Measurements from ENCODE around the gene DPP6.

Gene DPP6

DNA sequence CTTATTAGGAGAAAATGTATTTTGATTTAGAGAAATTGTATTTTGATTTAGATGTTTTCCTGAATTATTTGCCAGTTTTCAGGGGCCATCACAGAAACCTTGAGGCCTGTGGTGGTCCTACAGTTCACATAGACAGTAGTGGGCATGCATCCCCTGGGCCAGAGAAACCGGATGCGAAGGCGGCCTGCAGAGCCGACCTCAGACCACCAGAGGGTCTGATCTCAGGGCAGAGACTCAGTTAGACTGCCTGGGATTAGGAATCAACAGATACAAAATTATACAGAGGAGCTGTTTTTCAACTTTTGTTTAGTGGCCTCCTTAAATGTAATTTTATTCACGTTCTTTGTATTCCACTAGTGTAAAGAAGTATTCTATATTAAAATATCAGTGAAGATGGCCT, 792.3 kb downstream of the DPP6 start:
- no peak for FAIRE-seq

GRCh38 chr7:154844955-154845354, 792.8 kb downstream of the DPP6 start:
- no peak for FAIRE-seq

GRCh38 chr7:154848464-154848863, 796.3 kb downstream of the DPP6 start:
- FAIRE-seq = no peak

DNA sequence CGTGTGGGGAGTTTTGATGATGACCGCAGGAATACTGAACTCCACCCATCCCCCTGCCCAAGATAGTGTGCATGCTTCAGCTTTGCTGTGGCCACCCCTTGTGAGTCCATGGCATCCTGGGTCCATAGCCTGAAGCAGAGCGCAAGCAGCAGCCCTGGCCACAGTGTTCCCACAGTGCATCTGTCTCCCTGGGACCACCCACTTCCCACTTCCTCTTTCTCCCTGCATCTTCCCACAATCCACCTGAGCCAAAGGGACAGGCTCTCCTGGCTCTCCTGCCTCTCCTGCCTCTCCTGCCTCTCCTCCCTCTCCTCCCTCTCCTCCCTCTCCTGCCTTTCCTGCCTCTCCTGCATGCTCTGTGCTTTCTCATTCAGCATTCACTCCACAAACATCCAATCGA, 800.0 kb downstream of the DPP6 start:
- FAIRE-seq = no peak

GRCh38 chr7:154853063-154853726, 801.0 kb downstream of the DPP6 start:
- FAIRE-seq = no peak

DNA sequence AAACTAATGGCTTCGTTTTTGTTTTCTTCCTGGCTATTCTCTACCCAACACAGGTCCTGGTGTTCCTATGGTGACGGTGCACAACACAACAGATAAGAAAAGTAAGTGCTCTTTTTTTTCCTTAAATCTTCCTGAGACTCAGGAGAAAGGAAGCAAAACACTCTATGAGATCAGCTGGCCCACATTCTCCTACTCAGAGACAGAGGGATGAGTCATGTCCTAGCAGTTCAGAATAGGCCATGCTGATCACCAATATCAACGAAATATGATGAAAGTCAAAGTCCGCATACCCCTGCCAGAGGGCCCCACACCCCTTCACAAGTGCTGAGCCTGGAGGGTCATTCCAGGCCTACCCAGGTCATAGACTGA, 801.5 kb downstream of the DPP6 start:
- no peak for FAIRE-seq

DNA sequence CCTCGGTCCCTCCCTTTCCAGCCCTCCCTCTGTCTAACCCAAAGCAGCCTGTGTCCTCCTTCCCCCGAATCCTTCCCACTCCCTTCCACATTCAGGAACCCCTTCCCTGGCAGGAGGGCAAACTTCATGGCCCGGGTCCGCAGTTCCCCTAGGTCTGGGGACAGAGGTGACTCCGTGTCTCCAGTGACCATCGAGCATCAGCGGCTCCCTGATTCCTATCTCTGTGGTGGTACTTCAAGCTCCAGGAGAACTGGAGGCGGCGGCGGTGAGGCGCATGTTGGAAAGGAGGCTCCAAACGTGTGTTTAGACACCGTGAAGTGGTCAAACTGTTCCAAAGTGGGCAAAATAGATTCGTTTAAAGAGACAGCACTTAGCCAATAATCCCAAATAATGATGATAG, 802.6 kb downstream of the DPP6 start:
- no peak for FAIRE-seq

- no peak for FAIRE-seq
Observed at GRCh38 chr7:154855366-154855765, 803.2 kb downstream of the DPP6 start.

DNA sequence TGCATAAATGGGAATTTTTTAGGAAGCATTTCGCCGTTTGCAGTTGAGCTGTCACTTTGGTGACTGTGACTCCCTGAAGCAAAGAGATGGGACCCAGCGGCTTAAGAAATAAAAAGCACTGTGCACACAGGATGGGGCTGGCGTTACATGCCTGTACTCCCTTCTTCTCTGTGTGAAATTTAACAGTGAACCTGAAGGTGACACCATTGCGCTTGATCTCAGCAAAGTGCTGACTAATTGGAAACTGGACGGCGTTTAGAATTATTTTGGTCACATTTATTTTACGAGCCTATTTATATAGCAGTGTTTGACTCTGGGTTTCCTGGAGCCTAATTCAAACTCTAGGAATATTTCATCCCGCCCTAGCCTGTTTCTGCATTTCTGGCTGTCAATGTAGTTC, 804.5 kb downstream of the DPP6 start:
- FAIRE-seq = no peak

DNA sequence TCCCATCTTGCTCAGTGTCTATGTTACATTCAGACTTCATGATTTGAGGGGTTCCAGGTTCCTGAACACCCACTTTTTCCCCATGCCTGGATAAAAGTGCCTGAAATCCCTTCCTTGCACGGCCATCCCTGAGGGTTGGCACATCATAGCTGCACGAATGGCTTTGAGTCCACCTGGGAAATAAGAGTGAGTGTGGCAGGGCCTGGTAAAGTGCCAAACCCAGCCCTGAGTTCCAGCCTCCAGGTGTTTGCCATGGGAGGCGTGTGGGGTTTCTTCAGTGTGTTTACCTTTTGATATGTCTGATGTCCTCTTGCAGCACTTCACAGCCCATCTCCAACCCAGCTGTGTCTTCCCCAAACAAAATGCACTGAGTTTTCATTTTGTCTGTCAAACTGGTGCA, 805.0 kb downstream of the DPP6 start:
- no peak for FAIRE-seq

DNA sequence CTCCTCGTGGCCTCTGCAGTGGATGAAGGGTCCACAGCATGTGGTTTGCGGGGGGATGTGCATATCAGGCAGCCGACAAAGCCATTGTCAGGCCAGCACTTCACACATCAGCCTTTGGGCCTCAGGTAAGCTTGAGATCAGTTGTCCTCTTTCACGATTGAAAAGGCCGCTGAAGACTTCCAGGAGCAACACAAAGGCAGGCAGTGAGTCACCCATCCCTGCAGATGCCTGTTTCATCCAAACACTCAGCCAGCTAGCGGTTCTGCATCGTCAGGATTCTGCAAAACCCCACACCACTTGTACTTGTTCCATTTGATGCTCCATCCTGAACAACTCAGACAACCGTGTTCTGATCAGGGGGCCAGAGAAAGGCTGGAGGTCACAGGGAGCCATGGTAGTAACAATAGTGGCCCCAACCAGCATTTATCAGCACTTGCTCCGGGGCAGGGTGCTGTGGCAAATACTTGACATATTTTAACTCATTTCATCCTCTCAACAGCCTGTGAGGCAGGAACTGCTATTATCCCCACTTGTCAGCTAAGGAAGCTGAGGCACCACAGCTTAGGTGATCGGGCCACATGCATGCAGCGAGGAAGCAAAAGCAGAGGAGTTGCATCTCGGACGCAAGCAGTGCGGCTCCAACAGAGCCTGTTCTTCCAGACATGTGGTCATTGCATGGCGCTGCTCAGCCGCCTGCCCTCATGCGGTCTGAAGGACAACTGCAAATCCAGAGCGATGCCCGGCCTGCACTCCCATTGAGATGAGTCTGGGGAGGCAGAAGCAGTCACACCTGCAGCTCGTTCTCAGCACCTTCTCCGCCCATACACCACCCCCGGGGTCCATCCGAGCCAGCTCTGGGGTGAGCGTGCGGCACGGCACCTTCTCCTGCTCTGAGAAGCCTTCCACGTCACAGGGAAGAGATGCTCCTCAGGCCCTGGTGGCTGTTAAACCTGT, 805.8 kb downstream of the DPP6 start:
- no peak for FAIRE-seq

- FAIRE-seq = no peak
Observed at GRCh38 chr7:154858836-154859537, 806.8 kb downstream of the DPP6 start.

GRCh38 chr7:154859747-154860620, 807.8 kb downstream of the DPP6 start:
- FAIRE-seq = no peak

DNA sequence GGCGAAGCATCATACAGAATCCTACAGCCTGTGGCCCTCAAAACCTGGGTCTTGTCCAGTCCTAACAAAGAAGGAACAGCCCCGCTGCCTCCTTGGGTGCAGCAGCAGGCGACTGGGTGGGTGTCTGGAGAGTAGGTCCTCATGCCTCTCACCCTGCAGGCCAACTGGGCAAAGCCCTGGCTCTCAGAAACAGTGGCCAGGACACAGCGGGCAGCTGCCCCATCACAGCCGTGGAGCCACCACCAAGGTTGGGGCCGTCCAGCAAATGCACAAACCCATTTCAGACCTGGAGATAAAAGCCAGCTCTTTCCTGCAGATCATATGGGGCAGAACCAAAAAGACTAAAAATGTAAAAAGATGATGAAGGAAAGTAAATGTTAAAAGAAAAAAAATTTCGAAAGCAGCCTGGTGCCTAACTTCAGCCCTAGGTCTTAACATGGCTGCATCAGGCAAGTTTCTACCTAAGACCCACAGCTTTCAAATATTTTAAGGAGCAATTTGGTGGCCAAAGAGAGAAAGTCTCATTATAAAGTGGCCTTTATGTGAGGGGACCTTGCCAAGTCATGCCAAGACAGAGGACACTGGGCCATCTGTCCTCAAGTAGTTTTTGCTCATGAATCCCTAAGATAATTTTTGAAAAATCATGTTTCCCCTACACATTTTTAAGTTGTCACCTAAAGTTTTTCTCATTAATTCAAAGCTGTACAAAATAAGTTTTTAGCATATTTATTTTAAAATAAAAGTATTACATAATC, 808.6 kb downstream of the DPP6 start:
- FAIRE-seq = no peak

DNA sequence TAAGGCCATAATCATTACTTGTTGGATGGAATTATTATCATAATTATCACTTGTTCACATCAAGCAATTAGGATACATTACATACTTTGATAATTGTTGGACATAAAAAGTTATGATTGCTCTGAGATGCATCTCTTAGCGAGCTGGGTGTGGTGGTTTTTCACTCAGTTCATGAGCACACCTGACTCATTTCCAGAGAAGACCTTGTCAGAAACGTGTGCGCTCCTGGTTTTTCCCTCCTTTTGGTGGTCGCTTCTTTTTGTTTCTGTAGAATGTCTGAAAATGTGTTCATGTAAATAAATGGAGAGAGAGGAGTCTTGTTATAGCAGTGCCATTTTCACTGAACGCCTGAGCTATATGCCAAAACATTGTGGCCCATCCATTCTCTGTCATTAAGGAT, 809.4 kb downstream of the DPP6 start:
- no peak for FAIRE-seq

DNA sequence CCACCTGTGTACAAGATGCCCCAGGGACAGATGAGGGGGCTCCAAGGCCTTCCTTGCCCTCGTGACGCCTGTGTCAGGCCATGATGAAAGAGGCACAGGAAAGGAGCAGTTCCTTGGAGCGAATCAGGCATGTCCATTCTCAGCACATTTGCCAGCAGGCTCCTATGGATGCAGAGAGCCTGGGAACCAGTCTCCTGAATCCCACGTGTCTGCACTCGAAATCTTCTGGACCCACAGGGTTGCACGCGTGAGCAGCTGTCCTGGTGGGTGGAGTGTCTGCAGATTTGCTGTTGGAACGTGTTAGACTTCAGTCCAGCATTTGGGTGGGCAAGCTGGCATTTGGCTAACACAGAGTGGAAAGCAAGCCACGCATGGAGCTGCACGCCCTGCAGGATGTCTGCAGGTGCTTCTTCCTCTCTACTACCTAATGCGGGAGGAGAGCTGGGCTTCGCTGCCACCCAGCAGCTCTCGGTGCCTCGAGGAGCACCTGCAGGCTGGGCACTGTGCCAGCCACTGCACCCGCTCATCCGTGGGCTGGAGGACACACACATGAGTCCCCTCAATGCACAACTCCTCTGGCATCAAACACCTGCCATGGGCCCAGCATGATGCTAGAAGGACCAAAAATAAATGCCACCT, 810.1 kb downstream of the DPP6 start:
- FAIRE-seq = no peak

DNA sequence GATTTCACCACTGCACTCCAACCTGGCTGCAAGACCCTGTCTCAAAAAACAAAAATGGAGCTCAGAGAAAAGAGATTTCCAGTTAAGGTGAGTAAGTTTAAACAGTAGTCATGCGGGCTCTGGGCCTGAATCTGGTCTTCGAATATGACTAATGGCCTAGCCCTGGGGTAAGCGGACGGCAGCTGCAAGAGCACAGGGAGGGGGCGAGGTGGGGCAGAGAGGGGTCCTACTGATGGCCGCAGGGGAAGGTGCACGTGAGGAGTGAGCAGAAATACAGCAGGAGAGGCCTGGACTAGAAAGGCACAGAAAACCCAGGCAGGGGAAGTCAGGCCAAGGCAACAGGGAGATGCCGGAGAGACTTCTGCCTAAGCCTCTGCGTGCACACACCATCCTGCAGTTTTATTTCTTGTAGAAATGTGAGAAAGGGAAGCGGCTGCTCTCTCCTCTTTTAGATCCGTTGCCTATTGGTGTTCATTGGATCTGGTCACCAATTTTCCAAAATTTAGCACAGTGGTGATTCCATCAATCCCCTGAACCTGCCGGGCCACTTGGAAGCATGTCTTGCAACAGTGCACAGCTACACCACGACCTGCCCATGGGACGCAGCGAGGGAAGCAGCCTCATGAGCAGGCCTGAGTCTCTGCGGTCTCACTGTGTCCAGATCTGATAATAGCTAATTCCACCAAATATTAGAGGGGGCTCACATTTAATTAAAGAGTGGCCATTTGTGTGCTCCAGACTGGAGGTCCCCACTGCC, 811.7 kb downstream of the DPP6 start:
- no peak for FAIRE-seq

DNA sequence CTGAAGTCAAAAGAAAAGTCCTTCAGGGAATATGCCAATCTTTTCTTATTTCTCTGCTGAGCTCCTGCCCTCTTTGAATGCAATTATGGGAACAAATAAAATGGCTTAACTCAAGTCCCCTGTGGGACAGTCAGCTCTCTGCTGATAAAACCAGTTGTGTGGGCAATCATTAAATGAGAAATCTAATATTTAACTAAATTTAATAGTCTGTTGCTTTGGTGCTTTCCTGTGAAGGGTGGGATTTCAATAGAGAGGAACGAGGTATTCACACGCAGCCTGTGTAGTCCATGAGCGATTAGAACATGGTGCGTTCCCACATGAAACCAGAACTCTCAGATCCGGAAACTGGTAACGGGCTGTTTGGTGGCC, 812.3 kb downstream of the DPP6 start:
- no peak for FAIRE-seq

GRCh38 chr7:154865984-154866685, 813.9 kb downstream of the DPP6 start:
- FAIRE-seq = no peak

DNA sequence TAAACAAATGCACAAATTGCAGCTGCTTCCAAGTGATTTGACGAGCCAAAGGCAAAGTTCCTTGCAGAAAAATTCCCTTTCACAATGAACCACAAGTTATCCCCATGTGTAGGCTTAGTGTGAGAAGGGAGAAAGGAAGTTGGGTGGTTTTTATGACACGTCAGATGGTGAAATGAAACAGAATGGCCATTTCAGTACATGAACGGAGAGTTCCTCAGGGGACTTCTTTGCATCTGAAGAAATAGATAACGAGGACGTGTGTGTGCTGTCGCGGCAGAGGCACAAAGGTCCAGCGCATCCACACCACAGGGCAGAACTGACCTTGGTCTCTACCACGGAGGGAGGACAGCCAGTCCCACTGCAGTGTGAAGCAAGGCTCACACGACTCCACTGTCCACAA, 814.9 kb downstream of the DPP6 start:
- FAIRE-seq = no peak

Data from G401.6 (cell line).